Embryonic facial prominence (tissue), 1 donor: ENCODE data around the gene SLC5A2.
"Not testable (repeated sequence)": the region's sequence is repeated elsewhere in the genome, so short reads cannot be mapped to it uniquely, and the experiment has no call there.

Source experiments
- DNase-seq: peaks from one replicate; pipeline ENCODE4 v3.0.0-alpha.2; 2016; ENCODE audit errors: extremely low spot score

Gene SLC5A2

GRCh38 chr16:31475946-31476302 is 7.0 kb upstream of the SLC5A2 start:
- no peak for DNase-seq

GRCh38 chr16:31476303-31477219 is 6.4 kb upstream of the SLC5A2 start:
- no peak for DNase-seq

- no peak for DNase-seq
These were observed 5.4 kb upstream of the SLC5A2 start for GRCh38 chr16:31477220-31478216.

GRCh38 chr16:31478956-31479355 is 4.0 kb upstream of the SLC5A2 start:
- no peak for DNase-seq

GRCh38 chr16:31479751-31480150 is 3.2 kb upstream of the SLC5A2 start:
- DNase-seq, result no peak

GRCh38 chr16:31480851-31481536 is 1.9 kb upstream of the SLC5A2 start:
- no peak for DNase-seq

- not testable (repeated sequence) for DNase-seq
These were observed 1.1 kb downstream of the SLC5A2 start for GRCh38 chr16:31484048-31484447.

GRCh38 chr16:31484491-31485171 is 1.7 kb downstream of the SLC5A2 start:
- DNase-seq, result no peak

- DNase-seq, result no peak
These were observed 2.6 kb downstream of the SLC5A2 start for GRCh38 chr16:31485571-31485970.

- no peak for DNase-seq
These were observed 3.1 kb downstream of the SLC5A2 start for GRCh38 chr16:31486045-31486444.

GRCh38 chr16:31487071-31487719 is 4.3 kb downstream of the SLC5A2 start:
- no peak for DNase-seq

- DNase-seq, result no peak
These were observed 5.0 kb downstream of the SLC5A2 start for GRCh38 chr16:31487720-31488467.

- no peak for DNase-seq
These were observed 5.8 kb downstream of the SLC5A2 start for GRCh38 chr16:31488468-31489297.

GRCh38 chr16:31489298-31489564 is 6.3 kb downstream of the SLC5A2 start:
- DNase-seq, result no peak

- DNase-seq, result no peak
These were observed 7.0 kb downstream of the SLC5A2 start for GRCh38 chr16:31489616-31490584.

GRCh38 chr16:31491778-31492418 is 9.0 kb downstream of the SLC5A2 start:
- DNase-seq, result no peak

GRCh38 chr16:31493506-31494125 is 10.7 kb downstream of the SLC5A2 start:
- no peak for DNase-seq
